Kidney (tissue), 14 donors: ENCODE results near the gene ANO6. TPM values are rescaled to one million over a fixed set of nuclear protein-coding genes. Genes with fewer than 3 reads are reported as not detected.

ENCODE experiments used
- DNase-seq, 5 donors: peaks; one replicate each; pipeline ENCODE4 v3.0.0-alpha.2; 2013 to 2020
- FAIRE-seq: peaks from 2 replicates; lab custom pipeline; 2012; peaks lifted over from hg19 to GRCh38; lab: Jason Lieb, UNC
- H3K27ac ChIP-seq, 2 donors: one replicate each; pipeline ENCODE4 v1.7.0; 2013; ENCODE audit warnings: low read depth in 2 of 2, low read length in 2 of 2, inconsistent platforms in 1 of 2
- H3K27me3 ChIP-seq: one replicate; pipeline ENCODE4 v1.7.1; 2013; ENCODE audit warnings: low read length, inconsistent platforms; ENCODE audit not compliant: control insufficient read depth, insufficient read depth
- H3K36me3 ChIP-seq, 3 donors: one replicate each; pipeline versions ENCODE4 v1.7.0 to v1.7.1; 2013; ENCODE audit warnings: low read length in 3 of 3, control low read depth in 1 of 3, inconsistent platforms in 1 of 3; ENCODE audit not compliant: insufficient read depth in 3 of 3, control insufficient read depth in 2 of 3
- H3K4me1 ChIP-seq, 3 donors: one replicate each; pipeline versions ENCODE4 v1.7.0 to v1.7.1; 2013; ENCODE audit warnings: low read length in 3 of 3, inconsistent platforms in 1 of 3, low read depth in 1 of 3; ENCODE audit not compliant: control insufficient read depth in 2 of 3, insufficient read depth in 2 of 3
- H3K4me3 ChIP-seq, 3 donors: one replicate each; pipeline versions ENCODE4 v1.7.0 to v1.8.1; 2013; ENCODE audit warnings: low read length in 3 of 3, control low read depth in 1 of 3, inconsistent platforms in 1 of 3
- H3K9ac ChIP-seq, 3 donors: one replicate each; pipeline versions ENCODE4 v1.7.0 to v1.7.1; 2013; ENCODE audit warnings: low read length in 3 of 3, control low read depth in 1 of 3, inconsistent platforms in 1 of 3
- H3K9me3 ChIP-seq, 3 donors: one replicate each; pipeline versions ENCODE4 v1.7.0 to v1.7.1; 2013; ENCODE audit warnings: low read length in 3 of 3, control low read depth in 1 of 3, inconsistent platforms in 1 of 3; ENCODE audit not compliant: control insufficient read depth in 2 of 3, insufficient read depth in 1 of 3
- CTCF ChIP-seq: IDR thresholded peaks from 3 replicates; pipeline ENCODE4 v1.5.1; 2012; ENCODE audit warnings: mild to moderate bottlenecking, moderate library complexity, borderline replicate concordance; ENCODE audit not compliant: insufficient read depth; ENCODE audit errors: extremely low read depth
- intact Hi-C: fragments of 100-400 bp; cut with DNase I; formaldehyde crosslinking; loops from one replicate; pipeline ENCODE4 v1.11.1; 2022
- polyA plus RNA-seq: library from polyadenylated mRNA; stranded (reverse); fragments of 350-450 nt; fragmentation: Illumina TruSeq; extraction: RNeasy Lipid Tissue Mini Kit (QIAGEN cat#74804); gene quantifications from one replicate; pipeline ENCODE4 v1.2.3, GENCODE V29; 2014; ENCODE audit warnings: low read depth, low replicate concordance; ENCODE audit not compliant: insufficient read depth
- total RNA-seq: library from RNA; stranded (reverse); fragmentation: NEBNext Ultra II Directional; extraction: Animal tissue kit (Norgen Biotek cat#: 25700); gene quantifications from one replicate; pipeline ENCODE4 v1.2.1, GENCODE V29; 2021
- donor health status: control.
- donor health status: control.
- donor health status: control.
- donor health status: control.
- donor health status: control.
- donor health status: DM: yes; HTN: yes; CAD: no.
- donor health status: Normal renal cell carcinoma (clear cell type).

Gene ANO6
- total and polyA plus RNA-seq, 2 donors from 2014 or later: 17.2 to 46.3 TPM

- H3K27me3 ChIP-seq: no peaks in the 10 kb centered on the region
- H3K4me1 ChIP-seq: no peaks in the 10 kb centered on the region
- DNase-seq: no peak
- H3K9me3 ChIP-seq: no peaks in the 10 kb centered on the region
- no peak overlapping the region for H3K27ac ChIP-seq
- FAIRE-seq: no peak
- TF ChIP-seq CTCF: no peak
- intact Hi-C loops: no loop called here
- no peak overlapping the region for H3K4me3 ChIP-seq
- H3K36me3 ChIP-seq: peaks cover 0 to 23% (median 8%) of the 10 kb centered on the region in 3 donors
- H3K9ac ChIP-seq: no peak overlapping the region
Measured at GRCh38 chr12:45423931-45424330, 208.0 kb downstream of the ANO6 start.

- Histone ChIP-seq H3K9me3 (no peaks in the 10 kb centered on the region), H3K9ac (no peak overlapping the region), H3K27ac (no peak overlapping the region), H3K36me3 (peaks cover 0 to 23% (median 8%) of the 10 kb centered on the region in 3 donors), H3K27me3 (no peaks in the 10 kb centered on the region), H3K4me3 (no peak overlapping the region), H3K4me1 (no peaks in the 10 kb centered on the region)
- intact Hi-C loops: no loop called here
- FAIRE-seq (no peak), DNase-seq (no peak)
- TF ChIP-seq CTCF: no peak
Measured at GRCh38 chr12:45425426-45425825, 209.5 kb downstream of the ANO6 start.

GRCh38 chr12:45426294-45426693 lies 210.4 kb downstream of the ANO6 start:
- Histone ChIP-seq H3K4me1 (no peaks in the 10 kb centered on the region), H3K36me3 (peaks cover 0 to 23% (median 5%) of the 10 kb centered on the region in 3 donors), H3K4me3 (no peak overlapping the region), H3K9me3 (no peaks in the 10 kb centered on the region), H3K9ac (no peak overlapping the region), H3K27me3 (no peaks in the 10 kb centered on the region), H3K27ac (no peak overlapping the region)
- no peak for DNase-seq
- FAIRE-seq: no peak
- intact Hi-C loops: no loop called here
- no peak for TF ChIP-seq CTCF

- Histone ChIP-seq H3K4me1 (no peaks in the 10 kb centered on the region), H3K9ac (no peak overlapping the region), H3K36me3 (peaks cover 0 to 23% (median 4%) of the 10 kb centered on the region in 3 donors), H3K27ac (no peak overlapping the region), H3K4me3 (no peak overlapping the region), H3K9me3 (no peaks in the 10 kb centered on the region), H3K27me3 (no peaks in the 10 kb centered on the region)
- DNase-seq: no peak
- FAIRE-seq: no peak
- intact Hi-C loops: no loop called here
- TF ChIP-seq CTCF: no peak
Measured at GRCh38 chr12:45427042-45427441, 211.1 kb downstream of the ANO6 start.
